Measurements from ENCODE around the gene C17orf113. TPM values are rescaled to one million over a fixed set of nuclear protein-coding genes. Genes with fewer than 3 reads are reported as not detected.
A peak's percentile ranks its signal among the peaks of the same experiment; 100 is the strongest.

C17orf113 gene
- total and polyA plus RNA-seq, 2 of the 13 experiments (the other 11 are each of a cell fraction or from before 2014, with no cell fraction given) = 0.87 to 1.1 TPM

DNA sequence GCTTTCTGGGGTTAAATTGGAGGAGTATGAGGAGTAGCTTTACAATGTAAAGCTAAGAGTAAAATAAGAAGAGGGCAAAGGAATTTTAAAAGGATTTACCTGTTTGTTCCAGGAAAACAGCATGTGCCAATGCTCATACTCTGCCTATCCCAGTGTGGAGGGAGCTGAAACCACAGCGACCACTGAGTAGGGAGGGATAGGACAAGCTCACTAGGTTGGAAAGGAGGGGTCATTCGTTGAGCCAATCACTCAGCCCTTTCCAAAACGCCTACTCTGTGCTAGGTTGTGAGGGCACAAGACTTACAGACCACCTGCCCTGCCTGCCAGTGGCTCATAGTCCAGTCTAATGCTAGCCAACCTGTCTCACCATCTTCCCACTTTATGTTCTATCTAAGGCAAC lies 32.1 kb downstream of the C17orf113 start (continued):
- TF ChIP-seq, protein P1, sequence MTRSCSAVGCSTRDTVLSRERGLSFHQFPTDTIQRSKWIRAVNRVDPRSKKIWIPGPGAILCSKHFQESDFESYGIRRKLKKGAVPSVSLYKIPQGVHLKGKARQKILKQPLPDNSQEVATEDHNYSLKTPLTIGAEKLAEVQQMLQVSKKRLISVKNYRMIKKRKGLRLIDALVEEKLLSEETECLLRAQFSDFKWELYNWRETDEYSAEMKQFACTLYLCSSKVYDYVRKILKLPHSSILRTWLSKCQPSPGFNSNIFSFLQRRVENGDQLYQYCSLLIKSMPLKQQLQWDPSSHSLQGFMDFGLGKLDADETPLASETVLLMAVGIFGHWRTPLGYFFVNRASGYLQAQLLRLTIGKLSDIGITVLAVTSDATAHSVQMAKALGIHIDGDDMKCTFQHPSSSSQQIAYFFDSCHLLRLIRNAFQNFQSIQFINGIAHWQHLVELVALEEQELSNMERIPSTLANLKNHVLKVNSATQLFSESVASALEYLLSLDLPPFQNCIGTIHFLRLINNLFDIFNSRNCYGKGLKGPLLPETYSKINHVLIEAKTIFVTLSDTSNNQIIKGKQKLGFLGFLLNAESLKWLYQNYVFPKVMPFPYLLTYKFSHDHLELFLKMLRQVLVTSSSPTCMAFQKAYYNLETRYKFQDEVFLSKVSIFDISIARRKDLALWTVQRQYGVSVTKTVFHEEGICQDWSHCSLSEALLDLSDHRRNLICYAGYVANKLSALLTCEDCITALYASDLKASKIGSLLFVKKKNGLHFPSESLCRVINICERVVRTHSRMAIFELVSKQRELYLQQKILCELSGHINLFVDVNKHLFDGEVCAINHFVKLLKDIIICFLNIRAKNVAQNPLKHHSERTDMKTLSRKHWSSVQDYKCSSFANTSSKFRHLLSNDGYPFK (CRISPR knock-in tag; IDR thresholded peaks at IDR 0.05; ENCODE audit: borderline replicate concordance) = no peak
- TF ChIP-seq ZNF761 (CRISPR knock-in tag; conservative IDR thresholded peaks at IDR 0.05) = peak; percentile 69; the same call in 1 of the 2 replicates
- TF ChIP-seq, protein P2, sequence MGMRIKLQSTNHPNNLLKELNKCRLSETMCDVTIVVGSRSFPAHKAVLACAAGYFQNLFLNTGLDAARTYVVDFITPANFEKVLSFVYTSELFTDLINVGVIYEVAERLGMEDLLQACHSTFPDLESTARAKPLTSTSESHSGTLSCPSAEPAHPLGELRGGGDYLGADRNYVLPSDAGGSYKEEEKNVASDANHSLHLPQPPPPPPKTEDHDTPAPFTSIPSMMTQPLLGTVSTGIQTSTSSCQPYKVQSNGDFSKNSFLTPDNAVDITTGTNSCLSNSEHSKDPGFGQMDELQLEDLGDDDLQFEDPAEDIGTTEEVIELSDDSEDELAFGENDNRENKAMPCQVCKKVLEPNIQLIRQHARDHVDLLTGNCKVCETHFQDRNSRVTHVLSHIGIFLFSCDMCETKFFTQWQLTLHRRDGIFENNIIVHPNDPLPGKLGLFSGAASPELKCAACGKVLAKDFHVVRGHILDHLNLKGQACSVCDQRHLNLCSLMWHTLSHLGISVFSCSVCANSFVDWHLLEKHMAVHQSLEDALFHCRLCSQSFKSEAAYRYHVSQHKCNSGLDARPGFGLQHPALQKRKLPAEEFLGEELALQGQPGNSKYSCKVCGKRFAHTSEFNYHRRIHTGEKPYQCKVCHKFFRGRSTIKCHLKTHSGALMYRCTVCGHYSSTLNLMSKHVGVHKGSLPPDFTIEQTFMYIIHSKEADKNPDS (CRISPR knock-in tag; IDR thresholded peaks at IDR 0.05) = no peak
- TF ChIP-seq, protein P3, sequence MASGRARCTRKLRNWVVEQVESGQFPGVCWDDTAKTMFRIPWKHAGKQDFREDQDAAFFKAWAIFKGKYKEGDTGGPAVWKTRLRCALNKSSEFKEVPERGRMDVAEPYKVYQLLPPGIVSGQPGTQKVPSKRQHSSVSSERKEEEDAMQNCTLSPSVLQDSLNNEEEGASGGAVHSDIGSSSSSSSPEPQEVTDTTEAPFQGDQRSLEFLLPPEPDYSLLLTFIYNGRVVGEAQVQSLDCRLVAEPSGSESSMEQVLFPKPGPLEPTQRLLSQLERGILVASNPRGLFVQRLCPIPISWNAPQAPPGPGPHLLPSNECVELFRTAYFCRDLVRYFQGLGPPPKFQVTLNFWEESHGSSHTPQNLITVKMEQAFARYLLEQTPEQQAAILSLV (CRISPR knock-in tag; IDR thresholded peaks at IDR 0.05; ENCODE audit: borderline replicate concordance) = no peak
- TF ChIP-seq HNF4G (IDR thresholded peaks at IDR 0.05; ENCODE audit: borderline replicate concordance, low read depth, low read length) = no peak
- TF ChIP-seq HNF4G (CRISPR knock-in tag; IDR thresholded peaks at IDR 0.05; ENCODE audit: borderline replicate concordance, low read depth) = no peak
- TF ChIP-seq, protein P4, sequence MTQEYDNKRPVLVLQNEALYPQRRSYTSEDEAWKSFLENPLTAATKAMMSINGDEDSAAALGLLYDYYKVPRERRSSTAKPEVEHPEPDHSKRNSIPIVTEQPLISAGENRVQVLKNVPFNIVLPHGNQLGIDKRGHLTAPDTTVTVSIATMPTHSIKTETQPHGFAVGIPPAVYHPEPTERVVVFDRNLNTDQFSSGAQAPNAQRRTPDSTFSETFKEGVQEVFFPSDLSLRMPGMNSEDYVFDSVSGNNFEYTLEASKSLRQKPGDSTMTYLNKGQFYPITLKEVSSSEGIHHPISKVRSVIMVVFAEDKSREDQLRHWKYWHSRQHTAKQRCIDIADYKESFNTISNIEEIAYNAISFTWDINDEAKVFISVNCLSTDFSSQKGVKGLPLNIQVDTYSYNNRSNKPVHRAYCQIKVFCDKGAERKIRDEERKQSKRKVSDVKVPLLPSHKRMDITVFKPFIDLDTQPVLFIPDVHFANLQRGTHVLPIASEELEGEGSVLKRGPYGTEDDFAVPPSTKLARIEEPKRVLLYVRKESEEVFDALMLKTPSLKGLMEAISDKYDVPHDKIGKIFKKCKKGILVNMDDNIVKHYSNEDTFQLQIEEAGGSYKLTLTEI (CRISPR knock-in tag; conservative IDR thresholded peaks at IDR 0.05) = no peak
- no peak for TF ChIP-seq MTA1 (CRISPR knock-in tag; IDR thresholded peaks at IDR 0.05; ENCODE audit: borderline replicate concordance)
- no peak for TF ChIP-seq ZIK1 (CRISPR knock-in tag; IDR thresholded peaks at IDR 0.05; ENCODE audit: borderline replicate concordance, low read depth)
- no peak for TF ChIP-seq RBM22 (optimal IDR thresholded peaks at IDR 0.05; ENCODE audit: low read length)
- TF ChIP-seq CENPX (CRISPR knock-in tag; IDR thresholded peaks at IDR 0.05) = no peak
- TF ChIP-seq, protein P5, sequence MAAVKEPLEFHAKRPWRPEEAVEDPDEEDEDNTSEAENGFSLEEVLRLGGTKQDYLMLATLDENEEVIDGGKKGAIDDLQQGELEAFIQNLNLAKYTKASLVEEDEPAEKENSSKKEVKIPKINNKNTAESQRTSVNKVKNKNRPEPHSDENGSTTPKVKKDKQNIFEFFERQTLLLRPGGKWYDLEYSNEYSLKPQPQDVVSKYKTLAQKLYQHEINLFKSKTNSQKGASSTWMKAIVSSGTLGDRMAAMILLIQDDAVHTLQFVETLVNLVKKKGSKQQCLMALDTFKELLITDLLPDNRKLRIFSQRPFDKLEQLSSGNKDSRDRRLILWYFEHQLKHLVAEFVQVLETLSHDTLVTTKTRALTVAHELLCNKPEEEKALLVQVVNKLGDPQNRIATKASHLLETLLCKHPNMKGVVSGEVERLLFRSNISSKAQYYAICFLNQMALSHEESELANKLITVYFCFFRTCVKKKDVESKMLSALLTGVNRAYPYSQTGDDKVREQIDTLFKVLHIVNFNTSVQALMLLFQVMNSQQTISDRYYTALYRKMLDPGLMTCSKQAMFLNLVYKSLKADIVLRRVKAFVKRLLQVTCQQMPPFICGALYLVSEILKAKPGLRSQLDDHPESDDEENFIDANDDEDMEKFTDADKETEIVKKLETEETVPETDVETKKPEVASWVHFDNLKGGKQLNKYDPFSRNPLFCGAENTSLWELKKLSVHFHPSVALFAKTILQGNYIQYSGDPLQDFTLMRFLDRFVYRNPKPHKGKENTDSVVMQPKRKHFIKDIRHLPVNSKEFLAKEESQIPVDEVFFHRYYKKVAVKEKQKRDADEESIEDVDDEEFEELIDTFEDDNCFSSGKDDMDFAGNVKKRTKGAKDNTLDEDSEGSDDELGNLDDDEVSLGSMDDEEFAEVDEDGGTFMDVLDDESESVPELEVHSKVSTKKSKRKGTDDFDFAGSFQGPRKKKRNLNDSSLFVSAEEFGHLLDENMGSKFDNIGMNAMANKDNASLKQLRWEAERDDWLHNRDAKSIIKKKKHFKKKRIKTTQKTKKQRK (IDR thresholded peaks at IDR 0.05; ENCODE audit: low read length) = no peak
- TF ChIP-seq, protein P6, sequence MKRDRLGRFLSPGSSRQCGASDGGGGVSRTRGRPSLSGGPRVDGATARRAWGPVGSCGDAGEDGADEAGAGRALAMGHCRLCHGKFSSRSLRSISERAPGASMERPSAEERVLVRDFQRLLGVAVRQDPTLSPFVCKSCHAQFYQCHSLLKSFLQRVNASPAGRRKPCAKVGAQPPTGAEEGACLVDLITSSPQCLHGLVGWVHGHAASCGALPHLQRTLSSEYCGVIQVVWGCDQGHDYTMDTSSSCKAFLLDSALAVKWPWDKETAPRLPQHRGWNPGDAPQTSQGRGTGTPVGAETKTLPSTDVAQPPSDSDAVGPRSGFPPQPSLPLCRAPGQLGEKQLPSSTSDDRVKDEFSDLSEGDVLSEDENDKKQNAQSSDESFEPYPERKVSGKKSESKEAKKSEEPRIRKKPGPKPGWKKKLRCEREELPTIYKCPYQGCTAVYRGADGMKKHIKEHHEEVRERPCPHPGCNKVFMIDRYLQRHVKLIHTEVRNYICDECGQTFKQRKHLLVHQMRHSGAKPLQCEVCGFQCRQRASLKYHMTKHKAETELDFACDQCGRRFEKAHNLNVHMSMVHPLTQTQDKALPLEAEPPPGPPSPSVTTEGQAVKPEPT (CRISPR knock-in tag; IDR thresholded peaks at IDR 0.05; ENCODE audit: low read depth) = no peak
- no peak for TF ChIP-seq ISX (CRISPR knock-in tag; conservative IDR thresholded peaks at IDR 0.05)
- TF ChIP-seq SRF (IDR thresholded peaks at IDR 0.05; ENCODE audit: low read depth, low read length) = no peak
- peak; percentile 86; the same call in 1 of the 2 replicates for TF ChIP-seq ZKSCAN1 (IDR thresholded peaks at IDR 0.05; ENCODE audit: low read length)

All from HepG2 (cell line).